ENCODE measurements around the gene SEMA3C.

Gene SEMA3C

GRCh38 chr7:80835251-80835650, 83.6 kb downstream of the SEMA3C start:
- TF ChIP-seq CTCF (conservative IDR thresholded peaks at IDR 0.05): no peak

DNA sequence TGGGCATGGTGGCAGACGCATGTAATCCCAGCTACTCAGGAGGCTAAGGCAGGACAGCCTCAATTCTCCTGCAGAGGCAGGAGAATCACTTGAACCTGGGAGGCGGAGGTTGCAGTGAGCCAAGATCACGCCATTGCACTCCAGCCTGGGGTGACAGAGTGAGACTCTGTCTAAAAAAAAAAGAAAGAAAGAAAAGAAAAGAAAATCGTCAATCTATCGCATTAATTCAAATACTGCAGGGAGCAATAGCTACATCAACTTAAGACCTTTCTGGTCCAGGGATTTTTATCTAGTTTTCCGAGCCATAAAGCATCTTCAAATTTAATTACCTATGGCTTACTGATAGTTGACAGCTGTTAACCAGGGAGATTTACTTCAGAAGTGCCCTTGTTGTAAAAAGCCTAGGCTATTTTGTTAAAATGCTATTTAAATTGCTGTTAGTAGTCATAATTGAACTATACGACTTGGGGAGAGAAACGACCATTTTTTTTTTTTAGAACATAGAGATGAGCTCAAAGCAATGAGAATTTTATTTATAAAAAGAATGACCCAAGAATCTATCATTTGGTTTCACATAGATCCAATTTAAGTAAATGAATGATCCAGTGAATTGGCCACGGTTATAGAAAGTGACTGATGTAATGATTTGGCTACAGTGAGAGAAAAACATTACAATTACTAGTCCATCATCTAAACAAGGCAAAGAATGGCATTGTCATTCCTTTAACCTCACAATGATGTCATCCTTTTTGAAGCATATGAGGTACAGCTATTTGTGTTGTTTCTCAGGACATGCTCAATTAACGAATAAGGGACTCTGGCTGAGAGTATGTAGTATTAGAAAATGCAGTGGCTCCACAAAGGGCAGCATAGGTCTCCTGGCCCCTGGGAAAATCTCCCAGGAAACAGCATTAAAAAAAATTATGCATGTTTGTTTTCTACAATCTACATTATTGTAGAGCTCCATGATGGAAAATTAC, 85.3 kb downstream of the SEMA3C start:
- no peak for TF ChIP-seq CTCF (conservative IDR thresholded peaks at IDR 0.05)
- H3K27ac ChIP-seq: no peak overlapping the region

More at GRCh38 chr7:80835251-80835650, 83.6 kb downstream of the SEMA3C start:
- H3K27ac ChIP-seq: no peak overlapping the region

DNA sequence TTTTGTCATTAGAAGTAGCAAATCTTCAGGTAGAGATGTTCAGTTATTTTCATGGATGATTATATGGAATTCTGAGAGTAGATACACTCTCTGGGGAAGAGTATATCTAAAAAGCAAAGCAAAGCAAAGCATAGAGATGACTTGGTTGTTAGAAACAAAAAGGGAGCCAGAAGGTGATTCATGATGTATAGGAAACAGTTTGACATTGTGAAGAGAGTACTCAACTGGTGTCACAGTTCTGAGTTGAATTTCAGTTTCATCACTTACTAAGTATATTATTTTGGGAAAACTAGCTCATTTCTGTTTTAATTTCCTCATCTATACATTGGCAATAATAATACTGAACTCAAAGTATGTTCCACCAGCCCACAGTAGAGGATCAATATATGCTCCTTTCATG, 86.8 kb downstream of the SEMA3C start:
- no peak overlapping the region for H3K27ac ChIP-seq
- TF ChIP-seq CTCF (conservative IDR thresholded peaks at IDR 0.05): no peak

- no peak overlapping the region for H3K27ac ChIP-seq
- no peak for TF ChIP-seq CTCF (conservative IDR thresholded peaks at IDR 0.05)
Measured at GRCh38 chr7:80830584-80831285, 88.1 kb downstream of the SEMA3C start.

DNA sequence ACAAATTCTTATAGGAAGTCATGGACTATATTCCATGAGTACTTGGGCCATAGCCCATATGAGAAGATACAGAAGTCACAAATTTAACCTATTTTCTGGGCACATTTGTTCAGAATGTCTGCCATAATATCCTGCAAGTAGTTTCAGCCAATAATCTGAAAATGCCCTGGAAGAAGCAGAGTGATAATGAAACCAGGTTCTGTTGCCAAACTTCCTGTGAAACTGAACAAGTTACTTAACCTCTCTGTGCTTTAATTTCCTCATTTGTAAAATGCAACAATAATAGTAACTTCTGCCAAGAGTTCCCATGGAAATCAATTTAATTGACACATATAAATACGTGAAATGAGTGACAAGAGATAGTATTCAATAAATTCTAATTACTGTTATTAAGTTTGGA, 88.8 kb downstream of the SEMA3C start:
- H3K27ac ChIP-seq: no peak overlapping the region
- TF ChIP-seq CTCF (conservative IDR thresholded peaks at IDR 0.05): no peak

- no peak overlapping the region for H3K27ac ChIP-seq
- TF ChIP-seq CTCF (conservative IDR thresholded peaks at IDR 0.05): no peak
Measured at GRCh38 chr7:80829527-80829926, 89.3 kb downstream of the SEMA3C start.

DNA sequence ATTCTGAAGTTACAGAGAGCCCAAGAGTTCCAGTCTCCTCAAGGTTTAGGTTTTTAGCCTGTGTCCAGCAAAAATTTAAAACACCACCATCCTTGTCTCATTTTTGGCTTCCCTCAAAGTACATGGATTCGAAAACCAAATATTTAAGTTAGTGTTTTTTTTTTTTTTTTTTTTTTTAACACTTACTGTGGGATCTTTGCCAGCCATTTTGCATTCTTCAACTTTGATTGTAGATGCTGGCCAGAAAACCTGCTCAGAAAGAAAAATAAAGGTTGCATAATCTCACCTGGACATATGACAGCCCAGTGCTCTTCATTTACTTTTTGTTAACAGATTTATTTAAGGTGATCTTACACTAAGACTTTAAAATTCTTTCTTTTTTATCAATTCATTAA, 91.6 kb downstream of the SEMA3C start:
- no peak overlapping the region for H3K27ac ChIP-seq
- TF ChIP-seq CTCF (conservative IDR thresholded peaks at IDR 0.05): no peak

Data from VCaP (cell line).